SK-N-SH treated with all-trans-retinoic acid at 6 μM for 48 hours (cell line): ENCODE data around the gene SEMA3D.

Experiments
- ATAC-seq: fragments of 200-7000 bp; cut with Tn5 transposase; 3 replicates; pipeline ENCODE4 v1.9.1; 2020; ENCODE audit warnings: mild to moderate bottlenecking, moderate library complexity
- BACH2 ChIP-seq: fragments of 250-450 bp; sonication (Bioruptor Pico); IDR thresholded peaks from 2 replicates; pipeline ENCODE4 v1.9.0; 2021; ENCODE audit warnings: mild to moderate bottlenecking, borderline replicate concordance
- CSDC2 ChIP-seq: fragments of 250-450 bp; sonication (Bioruptor Pico); IDR thresholded peaks from 2 replicates; pipeline ENCODE4 v1.5.0; 2020; ENCODE audit warnings: mild to moderate bottlenecking, moderate library complexity
- ESRRG ChIP-seq: fragments of 250-450 bp; sonication (Bioruptor Pico); IDR thresholded peaks from 2 replicates; pipeline ENCODE4 v1.6.1; 2021; ENCODE audit warnings: mild to moderate bottlenecking
- GLIS3 ChIP-seq: fragments of 250-450 bp; sonication (Bioruptor Pico); IDR thresholded peaks from 2 replicates; pipeline ENCODE4 v1.5.0; 2020; ENCODE audit warnings: mild to moderate bottlenecking, moderate library complexity
- ISL1 ChIP-seq: fragments of 250-450 bp; sonication (Bioruptor Pico); IDR thresholded peaks from 2 replicates; pipeline ENCODE4 v2.1.2; 2022; ENCODE audit warnings: mild to moderate bottlenecking, moderate library complexity
- OSR1 ChIP-seq: fragments of 250-450 bp; sonication (Bioruptor Pico); IDR thresholded peaks from 2 replicates; pipeline ENCODE4 v1.8.0; 2022; ENCODE audit warnings: moderate library complexity, mild to moderate bottlenecking, inconsistent platforms
- PPARA ChIP-seq: fragments of 250-450 bp; sonication (Bioruptor Pico); IDR thresholded peaks from 2 replicates; pipeline ENCODE4 v1.5.0; 2020; ENCODE audit warnings: mild to moderate bottlenecking, borderline replicate concordance
- RARB ChIP-seq: fragments of 250-450 bp; sonication (Bioruptor Pico); IDR thresholded peaks from 2 replicates; pipeline ENCODE4 v1.8.0; 2021; ENCODE audit warnings: mild to moderate bottlenecking, moderate library complexity
- SNAI2 ChIP-seq: fragments of 250-450 bp; sonication (Bioruptor Pico); IDR thresholded peaks from 2 replicates; pipeline ENCODE4 v1.5.0; 2020; ENCODE audit warnings: mild to moderate bottlenecking, moderate library complexity
- TCF4 ChIP-seq: fragments of 250-450 bp; sonication (Bioruptor Pico); IDR thresholded peaks from 2 replicates; pipeline ENCODE4 v1.8.0; 2021; ENCODE audit warnings: mild to moderate bottlenecking, moderate library complexity, borderline replicate concordance
- TOX ChIP-seq: fragments of 250-450 bp; sonication (Bioruptor Pico); IDR thresholded peaks from 2 replicates; pipeline ENCODE4 v1.8.0; 2021; ENCODE audit warnings: mild to moderate bottlenecking, moderate library complexity, borderline replicate concordance
- ZC3H10 ChIP-seq: fragments of 250-450 bp; sonication (Bioruptor Pico); IDR thresholded peaks from 2 replicates; pipeline ENCODE4 v1.5.1; 2021; ENCODE audit warnings: mild to moderate bottlenecking, moderate library complexity
- ZFP3 ChIP-seq: fragments of 250-450 bp; sonication (Bioruptor Pico); IDR thresholded peaks from 2 replicates; pipeline ENCODE4 v1.5.0; 2020; ENCODE audit warnings: mild to moderate bottlenecking, moderate library complexity
- ZFP30 ChIP-seq: fragments of 450-650 bp; formaldehyde crosslinking; IDR thresholded peaks from 2 replicates; pipeline ENCODE4 v1.5.0; 2022; ENCODE audit warnings: mild to moderate bottlenecking, moderate library complexity
- ZNF565 ChIP-seq: fragments of 450-650 bp; formaldehyde crosslinking; conservative IDR thresholded peaks from 2 replicates; pipeline ENCODE4 v1.5.0; 2020; ENCODE audit warnings: low read depth, mild to moderate bottlenecking, moderate library complexity
- ZNF70 ChIP-seq: fragments of 450-650 bp; formaldehyde crosslinking; IDR thresholded peaks from 2 replicates; pipeline ENCODE4 v1.5.0; 2020; ENCODE audit warnings: mild to moderate bottlenecking, moderate library complexity
- ZNF8 ChIP-seq: fragments of 450-650 bp; formaldehyde crosslinking; IDR thresholded peaks from 2 replicates; pipeline ENCODE4 v1.5.0; 2020; ENCODE audit warnings: mild to moderate bottlenecking, moderate library complexity
- TF ChIP-seq, protein P1 (sequence below): fragments of 250-450 bp; sonication (Bioruptor Pico); IDR thresholded peaks from 2 replicates; pipeline ENCODE4 v1.8.0; 2021; ENCODE audit warnings: low read depth, mild to moderate bottlenecking, moderate library complexity, borderline replicate concordance
- TF ChIP-seq, protein P2 (sequence below): fragments of 250-450 bp; sonication (Bioruptor Pico); IDR thresholded peaks from 2 replicates; pipeline ENCODE4 v1.5.1; 2020; ENCODE audit warnings: low read depth, mild to moderate bottlenecking, moderate library complexity

Gene SEMA3D

GRCh38 chr7:85023916-85024315 lies 162.9 kb downstream of the SEMA3D start:
- TF ChIP-seq ZNF70 (CRISPR knock-in tag) (no peak), ZFP30 (CRISPR knock-in tag) (no peak), SNAI2 (CRISPR knock-in tag) (no peak), GLIS3 (CRISPR knock-in tag) (no peak), OSR1 (CRISPR knock-in tag) (no peak), ESRRG (CRISPR knock-in tag) (no peak)
- TF ChIP-seq, protein P1, sequence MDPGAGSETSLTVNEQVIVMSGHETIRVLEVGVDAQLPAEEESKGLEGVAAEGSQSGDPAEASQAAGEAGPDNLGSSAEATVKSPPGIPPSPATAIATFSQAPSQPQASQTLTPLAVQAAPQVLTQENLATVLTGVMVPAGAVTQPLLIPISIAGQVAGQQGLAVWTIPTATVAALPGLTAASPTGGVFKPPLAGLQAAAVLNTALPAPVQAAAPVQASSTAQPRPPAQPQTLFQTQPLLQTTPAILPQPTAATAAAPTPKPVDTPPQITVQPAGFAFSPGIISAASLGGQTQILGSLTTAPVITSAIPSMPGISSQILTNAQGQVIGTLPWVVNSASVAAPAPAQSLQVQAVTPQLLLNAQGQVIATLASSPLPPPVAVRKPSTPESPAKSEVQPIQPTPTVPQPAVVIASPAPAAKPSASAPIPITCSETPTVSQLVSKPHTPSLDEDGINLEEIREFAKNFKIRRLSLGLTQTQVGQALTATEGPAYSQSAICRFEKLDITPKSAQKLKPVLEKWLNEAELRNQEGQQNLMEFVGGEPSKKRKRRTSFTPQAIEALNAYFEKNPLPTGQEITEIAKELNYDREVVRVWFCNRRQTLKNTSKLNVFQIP: no peak

GRCh38 chr7:85023066-85023712 lies 163.7 kb downstream of the SEMA3D start:
- TF ChIP-seq SNAI2 (CRISPR knock-in tag) (no peak), RARB (CRISPR knock-in tag) (no peak), TOX (CRISPR knock-in tag) (no peak), ZFP3 (CRISPR knock-in tag) (no peak), ISL1 (no peak), OSR1 (CRISPR knock-in tag) (no peak), ZNF8 (CRISPR knock-in tag) (no peak), CSDC2 (CRISPR knock-in tag) (no peak), TCF4 (CRISPR knock-in tag) (no peak), ZFP30 (CRISPR knock-in tag) (no peak), ZNF70 (CRISPR knock-in tag) (no peak), BACH2 (no peak), PPARA (CRISPR knock-in tag) (no peak), ZNF565 (CRISPR knock-in tag) (no peak), ZC3H10 (CRISPR knock-in tag) (no peak), GLIS3 (CRISPR knock-in tag) (no peak)
- TF ChIP-seq, protein P1: no peak
- TF ChIP-seq, protein P2, sequence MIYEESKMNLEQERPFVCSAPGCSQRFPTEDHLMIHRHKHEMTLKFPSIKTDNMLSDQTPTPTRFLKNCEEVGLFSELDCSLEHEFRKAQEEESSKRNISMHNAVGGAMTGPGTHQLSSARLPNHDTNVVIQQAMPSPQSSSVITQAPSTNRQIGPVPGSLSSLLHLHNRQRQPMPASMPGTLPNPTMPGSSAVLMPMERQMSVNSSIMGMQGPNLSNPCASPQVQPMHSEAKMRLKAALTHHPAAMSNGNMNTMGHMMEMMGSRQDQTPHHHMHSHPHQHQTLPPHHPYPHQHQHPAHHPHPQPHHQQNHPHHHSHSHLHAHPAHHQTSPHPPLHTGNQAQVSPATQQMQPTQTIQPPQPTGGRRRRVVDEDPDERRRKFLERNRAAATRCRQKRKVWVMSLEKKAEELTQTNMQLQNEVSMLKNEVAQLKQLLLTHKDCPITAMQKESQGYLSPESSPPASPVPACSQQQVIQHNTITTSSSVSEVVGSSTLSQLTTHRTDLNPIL (CRISPR knock-in tag): no peak
- peak; percentile 46; the same call in 2 of the 3 replicates for ATAC-seq

More at GRCh38 chr7:85023916-85024315, 162.9 kb downstream of the SEMA3D start:
- no peak for ATAC-seq

- no peak for TF ChIP-seq ZFP30 (CRISPR knock-in tag)
- ATAC-seq: no peak
Measured at GRCh38 chr7:85022064-85022697, 164.7 kb downstream of the SEMA3D start.

DNA sequence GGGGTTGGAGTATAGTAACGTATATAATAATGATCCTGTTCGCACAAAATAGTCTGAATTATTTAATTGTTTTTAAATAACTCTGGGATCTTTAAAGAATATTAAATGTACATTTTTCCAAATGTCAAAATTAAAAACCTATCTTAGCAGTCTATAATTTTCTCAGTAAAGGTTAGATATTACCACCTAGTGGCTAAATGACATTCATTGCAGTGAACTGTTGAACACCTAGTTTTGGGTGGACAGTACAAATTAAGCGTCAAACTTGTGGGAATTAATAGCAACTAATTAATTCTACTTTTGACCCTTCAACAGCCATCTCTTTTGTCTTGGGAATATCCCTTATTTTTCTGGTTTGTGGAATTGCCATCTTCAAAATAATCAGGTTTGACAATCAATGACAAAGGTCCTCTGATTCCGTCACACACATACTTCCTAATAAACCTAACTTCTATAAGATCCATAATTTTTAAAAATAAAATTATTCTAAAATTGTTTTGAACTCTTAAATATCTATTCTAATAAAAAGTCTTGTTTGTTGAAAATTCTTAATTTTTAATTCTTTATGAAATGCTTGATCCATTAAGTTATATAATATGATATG lies 165.7 kb downstream of the SEMA3D start:
- ATAC-seq: peak; percentile 31; the same call in 1 of the 3 replicates
- TF ChIP-seq, protein P2 (CRISPR knock-in tag): no peak
- no peak for TF ChIP-seq TOX (CRISPR knock-in tag)
- TF ChIP-seq ISL1: no peak
- TF ChIP-seq GLIS3 (CRISPR knock-in tag): no peak
- no peak for TF ChIP-seq ZC3H10 (CRISPR knock-in tag)
- no peak for TF ChIP-seq TCF4 (CRISPR knock-in tag)
- TF ChIP-seq, all 23 proteins: peak for 0

DNA sequence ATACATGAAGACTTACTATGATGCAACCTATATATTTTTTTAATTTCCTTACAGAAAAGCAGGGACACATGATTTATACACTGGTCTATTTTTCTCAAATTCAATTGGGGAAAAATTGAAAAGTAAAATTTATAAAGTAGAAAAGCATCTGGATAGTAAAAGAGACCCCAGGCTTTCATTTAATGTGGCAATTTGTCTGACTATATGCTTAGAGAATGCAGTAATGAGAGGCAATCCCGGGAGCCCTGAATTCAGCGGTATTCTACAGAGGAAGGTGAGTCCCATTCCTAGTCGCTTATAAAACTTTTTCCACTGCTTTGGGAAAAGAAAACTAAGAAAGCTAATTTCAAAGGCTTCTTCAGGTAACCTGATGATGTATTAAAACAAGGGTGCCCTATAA lies 167.1 kb downstream of the SEMA3D start:
- peak; percentile 63 for ATAC-seq
- TF ChIP-seq ZNF70 (CRISPR knock-in tag) (no peak), BACH2 (no peak), ZC3H10 (CRISPR knock-in tag) (peak; percentile 30; the same call in 1 of the 2 replicates), ISL1 (peak; percentile 81), ZNF565 (CRISPR knock-in tag) (no peak)
- TF ChIP-seq, protein P2 (CRISPR knock-in tag): peak; percentile 78
- TF ChIP-seq, all 23 proteins: peak for 3
